NCI-H774 (cell line): ENCODE results near the gene PPM1M.

Source experiments
- DNase-seq: peaks from one replicate; lab custom pipeline; 2025; lab: John Stamatoyannopoulos, UW

Gene PPM1M

GRCh38 chr3:52295671-52296208 is 50.2 kb downstream of the PPM1M start:
- no peak for DNase-seq

- no peak for DNase-seq
Observed at GRCh38 chr3:52297242-52298148, 51.9 kb downstream of the PPM1M start.

GRCh38 chr3:52298149-52299098 is 52.9 kb downstream of the PPM1M start:
- DNase-seq = no peak

- no peak for DNase-seq
Observed at GRCh38 chr3:52299247-52299878, 53.8 kb downstream of the PPM1M start.
